HepG2 (cell line): Measurements from ENCODE around the gene VENTX. TPM values are rescaled to one million over a fixed set of nuclear protein-coding genes. Genes with fewer than 3 reads are reported as not detected.

Source experiments
- ATAC-seq: fragments of 200-7000 bp; cut with Tn5 transposase; 3 replicates; pipeline ENCODE4 v1.9.1; 2020; ENCODE audit warnings: mild to moderate bottlenecking, moderate library complexity
- BruUV-seq: library from RNA; stranded (reverse); fragments of 400-500 nt; replicated peaks from 2 replicates; lab custom pipeline; 2021; lab: Mats Ljungman, UMichigan
- CTCF ChIA-PET: fragments of 300-600 bp; formaldehyde crosslinking; extraction: SDS; loops from one replicate; lab custom pipeline; 2021; ENCODE audit warnings: low total read pairs, inconsistent platforms, low intra/inter-chr PET ratio; lab: Yijun Ruan, JAX
- POLR2A ChIA-PET: fragments of 350-600 bp; sonication (Branson Sonifier 250); formaldehyde crosslinking; loops from one replicate; lab custom pipeline; 2020; ENCODE audit warnings: antibody characterized with exemption, inconsistent platforms; lab: Yijun Ruan, JAX
- DNase-seq: peaks from one replicate; pipeline ENCODE4 v3.0.0-alpha.2; 2015; ENCODE audit warnings: low spot score
- FAIRE-seq: peaks from 3 replicates; lab custom pipeline; 2011; peaks lifted over from hg19 to GRCh38; lab: Jason Lieb, UNC
- H2AFZ ChIP-seq: one replicate; pipeline ENCODE4 v1.6.1; 2011; ENCODE audit warnings: low read length, inconsistent platforms
- H3K27ac ChIP-seq: fragments of 300-600 bp; 3 replicates; pipeline ENCODE4 v1.8.0; 2011; ENCODE audit warnings: mixed run types, mild to moderate bottlenecking, mixed read lengths, low read length, inconsistent platforms; ENCODE audit not compliant: insufficient read depth; ENCODE audit errors: extremely low read length
- H3K27me3 ChIP-seq, 2 experiments: fragments of 200-600 bp in 1 of 2; 2 replicates in 1 of 2; 3 replicates in 1 of 2; pipeline versions ENCODE4 v1.6.0 to v1.8.0; 2011; ENCODE audit warnings: low read length in 2 of 2, mild to moderate bottlenecking in 2 of 2, moderate library complexity in 2 of 2, inconsistent platforms in 1 of 2; ENCODE audit not compliant: insufficient read depth in 2 of 2, control insufficient read depth in 1 of 2
- H3K36me3 ChIP-seq, 2 experiments: fragments of 200-600 bp in 1 of 2; replicated peaks in 1 of 2; 2 replicates in 1 of 2; 3 replicates in 1 of 2; pipeline versions ENCODE4 v1.5.1 to v1.8.0; 2011; ENCODE audit warnings: low read length in 2 of 2, inconsistent platforms in 1 of 2; ENCODE audit not compliant: insufficient read depth in 2 of 2, control insufficient read depth in 1 of 2
- H3K4me1 ChIP-seq: 2 replicates; pipeline ENCODE4 v1.5.1; 2012; ENCODE audit warnings: low read length, inconsistent platforms; ENCODE audit not compliant: insufficient read depth
- H3K4me2 ChIP-seq: 2 replicates; pipeline ENCODE4 v1.6.0; 2011; ENCODE audit warnings: low read depth, low read length, inconsistent platforms
- H3K4me3 ChIP-seq, 3 experiments: fragments of 200-600 bp in 1 of 3; sonication (generic), shearing (Covaris generic) in 1 of 3; replicated peaks in 1 of 3; 2 replicates each; pipeline ENCODE4 v1.5.1; 2011 to 2016; ENCODE audit warnings: low read length in 3 of 3, inconsistent platforms in 2 of 3, low read depth in 2 of 3, mild to moderate bottlenecking in 2 of 3, control low read depth in 1 of 3, mixed read lengths in 1 of 3; ENCODE audit not compliant: insufficient read depth in 1 of 3
- H3K79me2 ChIP-seq: one replicate; pipeline ENCODE4 v1.6.1; 2011; ENCODE audit warnings: low read length, inconsistent platforms; ENCODE audit not compliant: insufficient read depth
- H3K9ac ChIP-seq: 2 replicates; pipeline ENCODE4 v1.6.0; 2011; ENCODE audit warnings: mild to moderate bottlenecking, low read depth, low read length, inconsistent platforms; ENCODE audit not compliant: insufficient read depth
- H3K9me3 ChIP-seq: 2 replicates; pipeline ENCODE4 v1.5.1; 2012; ENCODE audit warnings: mild to moderate bottlenecking, low read length
- H4K20me1 ChIP-seq: 2 replicates; pipeline ENCODE4 v1.6.0; 2011; ENCODE audit warnings: inconsistent platforms, mild to moderate bottlenecking, low read length, moderate library complexity; ENCODE audit not compliant: insufficient read depth
- ATM ChIP-seq: fragments of 450-650 bp; IDR thresholded peaks from 2 replicates; pipeline ENCODE4 v1.7.1; 2017; ENCODE audit warnings: mild to moderate bottlenecking, borderline replicate concordance
- FLYWCH1 ChIP-seq: sonication (generic); formaldehyde crosslinking; IDR thresholded peaks from 2 replicates; pipeline ENCODE4 v1.8.1; 2023; ENCODE audit warnings: mild to moderate bottlenecking, missing genetic modification reagents
- MTF2 ChIP-seq: sonication (generic); formaldehyde crosslinking; IDR thresholded peaks from 2 replicates; pipeline ENCODE4 v1.5.0; 2020; ENCODE audit warnings: missing genetic modification reagents, borderline replicate concordance
- SUZ12 ChIP-seq: fragments of 150-350 bp; IDR thresholded peaks from 2 replicates; pipeline ENCODE4 v1.6.1; 2014; ENCODE audit warnings: low read depth, low read length
- TOPORS ChIP-seq: sonication (generic); formaldehyde crosslinking; IDR thresholded peaks from 2 replicates; pipeline ENCODE4 v1.8.0; 2023; ENCODE audit warnings: mild to moderate bottlenecking, missing genetic modification reagents
- ZKSCAN5 ChIP-seq: sonication (generic); formaldehyde crosslinking; IDR thresholded peaks from 2 replicates; pipeline ENCODE4 v1.5.1; 2020; ENCODE audit warnings: mild to moderate bottlenecking, missing genetic modification reagents
- ZNF33A ChIP-seq: sonication (generic); formaldehyde crosslinking; IDR thresholded peaks from 2 replicates; pipeline ENCODE4 v1.5.1; 2020; ENCODE audit warnings: missing genetic modification reagents, mild to moderate bottlenecking, moderate library complexity, borderline replicate concordance
- ZNF382 ChIP-seq: sonication (generic); formaldehyde crosslinking; IDR thresholded peaks from 2 replicates; pipeline ENCODE4 v1.5.0; 2020; ENCODE audit warnings: missing genetic modification reagents, mild to moderate bottlenecking, borderline replicate concordance
- ZNF749 ChIP-seq: sonication (generic); formaldehyde crosslinking; IDR thresholded peaks from 2 replicates; pipeline ENCODE4 v1.8.0; 2022; ENCODE audit warnings: mild to moderate bottlenecking, missing genetic modification reagents, moderate library complexity, borderline replicate concordance
- ZNF780A ChIP-seq: sonication (generic); formaldehyde crosslinking; IDR thresholded peaks from 2 replicates; pipeline ENCODE4 v1.8.0; 2022; ENCODE audit warnings: mild to moderate bottlenecking, missing genetic modification reagents, moderate library complexity
- WGBS: methylation state at CpG from one replicate; pipeline ENCODE4 v1.1.6; 2017; ENCODE audit warnings: low lambda C conversion rate; 5-methylcytosine and 5-hydroxymethylcytosine counted together
- in situ Hi-C: cut with HindIII; loops from 2 replicates; pipeline ENCODE4 v1.10.0; 2017; ENCODE audit warnings: low pct_unique_long_range_greater_than_20kb; ENCODE audit not compliant: extremely low pct_ligation_motif_present
- intact Hi-C: fragments of 100-400 bp; cut with micrococcal nuclease; formaldehyde crosslinking; loops from one replicate; pipeline ENCODE4 v1.10.0; 2022; ENCODE audit not compliant: unreplicated experiment
- polyA plus RNA-seq, 8 experiments: library from polyadenylated mRNA; depleted of rRNA in 3 of 8; stranded (reverse) in 7 of 8; unstranded in 1 of 8; fragments of >200 nt; fragmentation: Illumina TruSeq in 4 of 8; extraction: Trizol in 4 of 8; gene quantifications; 2 replicates each; pipeline versions ENCODE4 v1.2.1 to v1.2.3, GENCODE V29; 2011 to 2016; ENCODE audit warnings: low read depth in 4 of 8, missing spikeins in 1 of 8, mixed read lengths in 1 of 8; ENCODE audit not compliant: insufficient read depth in 1 of 8
- total RNA-seq, 5 experiments: library from RNA; depleted of rRNA; stranded (reverse); fragments of >200 nt; fragmentation: Illumina TruSeq; extraction: Trizol; gene quantifications; 2 replicates each; pipeline ENCODE4 v1.2.3, GENCODE V29; 2016; ENCODE audit warnings: low read depth in 1 of 5
- TF ChIP-seq, protein P1 (sequence below): sonication (generic); formaldehyde crosslinking; IDR thresholded peaks from 2 replicates; pipeline ENCODE4 v1.4.0; 2020; ENCODE audit warnings: missing genetic modification reagents
- TF ChIP-seq, protein P2 (sequence below): sonication (generic); formaldehyde crosslinking; IDR thresholded peaks from 2 replicates; pipeline ENCODE4 v1.4.0; 2020; ENCODE audit warnings: mild to moderate bottlenecking, missing genetic modification reagents, borderline replicate concordance

The VENTX gene
- total and polyA plus RNA-seq, 2 of the 13 experiments (the other 11 are each of a cell fraction or from before 2014, with no cell fraction given): not detected

GRCh38 chr10:133211141-133211830 is 26.4 kb upstream of the VENTX start:
- in situ Hi-C loops: no loop called here
- 0% methylated on average over 2 of the region's 25 CpGs for WGBS
- Histone ChIP-seq H3K4me1 (no peaks in the 10 kb centered on the region), H3K79me2 (no peaks in the 10 kb centered on the region), H3K36me3 (no peaks in the 10 kb centered on the region), H4K20me1 (peaks cover 5% of the 10 kb centered on the region; the same call in 1 of the 2 replicates), H3K27me3 (peaks cover 11 to 67% of the 10 kb centered on the region in 2 experiments; a peak in 4 of 5 replicates)
- CTCF ChIA-PET: no interaction called here
- POLR2A ChIA-PET: no interaction called here
- no peak for TF ChIP-seq ZNF749 (CRISPR knock-in tag)
- TF ChIP-seq ZKSCAN5 (CRISPR knock-in tag): no peak
- TF ChIP-seq, protein P1, sequence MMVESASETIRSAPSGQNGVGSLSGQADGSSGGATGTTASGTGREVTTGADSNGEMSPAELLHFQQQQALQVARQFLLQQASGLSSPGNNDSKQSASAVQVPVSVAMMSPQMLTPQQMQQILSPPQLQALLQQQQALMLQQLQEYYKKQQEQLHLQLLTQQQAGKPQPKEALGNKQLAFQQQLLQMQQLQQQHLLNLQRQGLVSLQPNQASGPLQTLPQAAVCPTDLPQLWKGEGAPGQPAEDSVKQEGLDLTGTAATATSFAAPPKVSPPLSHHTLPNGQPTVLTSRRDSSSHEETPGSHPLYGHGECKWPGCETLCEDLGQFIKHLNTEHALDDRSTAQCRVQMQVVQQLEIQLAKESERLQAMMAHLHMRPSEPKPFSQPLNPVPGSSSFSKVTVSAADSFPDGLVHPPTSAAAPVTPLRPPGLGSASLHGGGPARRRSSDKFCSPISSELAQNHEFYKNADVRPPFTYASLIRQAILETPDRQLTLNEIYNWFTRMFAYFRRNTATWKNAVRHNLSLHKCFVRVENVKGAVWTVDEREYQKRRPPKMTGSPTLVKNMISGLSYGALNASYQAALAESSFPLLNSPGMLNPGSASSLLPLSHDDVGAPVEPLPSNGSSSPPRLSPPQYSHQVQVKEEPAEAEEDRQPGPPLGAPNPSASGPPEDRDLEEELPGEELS (CRISPR knock-in tag): no peak
- TF ChIP-seq SUZ12: no peak
- TF ChIP-seq MTF2 (CRISPR knock-in tag): no peak
- TF ChIP-seq, protein P2, sequence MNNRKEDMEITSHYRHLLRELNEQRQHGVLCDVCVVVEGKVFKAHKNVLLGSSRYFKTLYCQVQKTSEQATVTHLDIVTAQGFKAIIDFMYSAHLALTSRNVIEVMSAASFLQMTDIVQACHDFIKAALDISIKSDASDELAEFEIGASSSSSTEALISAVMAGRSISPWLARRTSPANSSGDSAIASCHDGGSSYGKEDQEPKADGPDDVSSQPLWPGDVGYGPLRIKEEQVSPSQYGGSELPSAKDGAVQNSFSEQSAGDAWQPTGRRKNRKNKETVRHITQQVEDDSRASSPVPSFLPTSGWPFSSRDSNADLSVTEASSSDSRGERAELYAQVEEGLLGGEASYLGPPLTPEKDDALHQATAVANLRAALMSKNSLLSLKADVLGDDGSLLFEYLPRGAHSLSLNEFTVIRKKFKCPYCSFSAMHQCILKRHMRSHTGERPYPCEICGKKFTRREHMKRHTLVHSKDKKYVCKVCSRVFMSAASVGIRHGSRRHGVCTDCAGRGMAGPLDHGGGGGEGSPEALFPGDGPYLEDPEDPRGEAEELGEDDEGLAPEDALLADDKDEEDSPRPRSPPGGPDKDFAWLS (CRISPR knock-in tag): no peak
- no peak for TF ChIP-seq ZNF780A
- no peak for TF ChIP-seq FLYWCH1 (CRISPR knock-in tag)
- TF ChIP-seq ATM: no peak
- no peak for TF ChIP-seq TOPORS (CRISPR knock-in tag)
- no peak for TF ChIP-seq ZNF382 (CRISPR knock-in tag)
- no peak for TF ChIP-seq ZNF33A (CRISPR knock-in tag)
- TF ChIP-seq, all 625 proteins: peak for 0
- Histone ChIP-seq H3K27ac (no peak overlapping the region), H3K9ac (no peak overlapping the region), H3K4me3 (no peak overlapping the region), H3K9me3 (no peaks in the 10 kb centered on the region), H3K4me2 (no peak overlapping the region), H2AFZ (no peak overlapping the region)
- intact Hi-C loops: no loop called here
- no peak for DNase-seq
- no peak for ATAC-seq
- BruUV-seq: no TSS peak
- FAIRE-seq: no peak
